ENCODE results near the gene HLA-DRB1. TPM values are rescaled to one million over a fixed set of nuclear protein-coding genes. Genes with fewer than 3 reads are reported as not detected.
"Not testable (repeated sequence)": the region's sequence is repeated elsewhere in the genome, so short reads cannot be mapped to it uniquely, and the experiment has no call there.

Gene HLA-DRB1
- total RNA-seq, 1 donor from 2014 or later, result 26.4 TPM

DNA sequence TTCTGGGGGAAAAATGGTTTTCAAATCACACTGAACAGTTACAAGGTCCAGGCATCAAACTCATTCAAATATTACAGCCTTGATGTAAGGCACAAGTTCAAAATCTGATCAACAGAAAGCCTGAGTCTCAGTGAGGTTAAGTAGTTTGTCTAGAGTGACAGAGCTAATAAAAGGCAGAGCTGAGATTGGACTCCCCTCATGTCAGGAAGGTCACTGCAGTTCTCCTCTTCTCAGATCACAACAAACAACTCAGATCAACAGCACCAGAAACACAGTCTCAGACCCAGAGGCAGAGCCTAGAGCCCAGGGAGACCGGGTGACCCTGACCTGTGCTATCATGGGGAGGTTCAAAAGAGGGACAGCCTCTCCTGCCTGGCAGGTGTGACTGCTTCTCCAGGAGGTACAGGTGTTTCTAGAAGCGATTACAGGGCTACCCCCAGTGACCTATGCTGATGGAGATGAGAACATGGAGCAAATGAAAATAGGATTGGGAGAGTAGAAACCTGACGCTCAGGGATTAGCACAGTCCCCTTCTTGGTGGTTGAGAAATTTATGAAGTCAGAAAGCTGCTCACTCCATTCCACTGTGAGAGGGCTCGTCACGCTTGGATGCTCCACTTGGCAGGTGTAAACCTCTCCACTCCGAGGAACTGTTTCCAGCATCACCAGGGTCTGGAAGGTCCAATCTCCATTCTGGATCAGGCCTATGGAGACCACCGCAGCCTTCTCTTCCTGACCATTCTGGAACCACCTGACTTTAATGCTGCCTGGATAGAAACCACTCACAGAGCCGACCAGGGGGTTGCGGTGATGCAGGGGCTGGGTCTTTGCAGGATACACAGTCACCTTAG, 35.3 kb downstream of the HLA-DRB1 start:
- H3K4me1 ChIP-seq, result no peaks in the 10 kb centered on the region
- intact Hi-C loops (cut with micrococcal nuclease), result no loop called here
- H3K4me3 ChIP-seq, result no peak overlapping the region
- TF ChIP-seq, protein P1, sequence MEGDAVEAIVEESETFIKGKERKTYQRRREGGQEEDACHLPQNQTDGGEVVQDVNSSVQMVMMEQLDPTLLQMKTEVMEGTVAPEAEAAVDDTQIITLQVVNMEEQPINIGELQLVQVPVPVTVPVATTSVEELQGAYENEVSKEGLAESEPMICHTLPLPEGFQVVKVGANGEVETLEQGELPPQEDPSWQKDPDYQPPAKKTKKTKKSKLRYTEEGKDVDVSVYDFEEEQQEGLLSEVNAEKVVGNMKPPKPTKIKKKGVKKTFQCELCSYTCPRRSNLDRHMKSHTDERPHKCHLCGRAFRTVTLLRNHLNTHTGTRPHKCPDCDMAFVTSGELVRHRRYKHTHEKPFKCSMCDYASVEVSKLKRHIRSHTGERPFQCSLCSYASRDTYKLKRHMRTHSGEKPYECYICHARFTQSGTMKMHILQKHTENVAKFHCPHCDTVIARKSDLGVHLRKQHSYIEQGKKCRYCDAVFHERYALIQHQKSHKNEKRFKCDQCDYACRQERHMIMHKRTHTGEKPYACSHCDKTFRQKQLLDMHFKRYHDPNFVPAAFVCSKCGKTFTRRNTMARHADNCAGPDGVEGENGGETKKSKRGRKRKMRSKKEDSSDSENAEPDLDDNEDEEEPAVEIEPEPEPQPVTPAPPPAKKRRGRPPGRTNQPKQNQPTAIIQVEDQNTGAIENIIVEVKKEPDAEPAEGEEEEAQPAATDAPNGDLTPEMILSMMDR (IDR thresholded peaks at IDR 0.05; ENCODE audit: borderline replicate concordance), result no peak
- H3K36me3 ChIP-seq, result no peaks in the 10 kb centered on the region
- H3K9me3 ChIP-seq (replicated peaks), result no peaks in the 10 kb centered on the region
- no peak for DNase-seq
- no peaks in the 10 kb centered on the region for H3K27me3 ChIP-seq (ENCODE audit: low read depth)
- H3K27ac ChIP-seq (replicated peaks), result no peak overlapping the region

DNA sequence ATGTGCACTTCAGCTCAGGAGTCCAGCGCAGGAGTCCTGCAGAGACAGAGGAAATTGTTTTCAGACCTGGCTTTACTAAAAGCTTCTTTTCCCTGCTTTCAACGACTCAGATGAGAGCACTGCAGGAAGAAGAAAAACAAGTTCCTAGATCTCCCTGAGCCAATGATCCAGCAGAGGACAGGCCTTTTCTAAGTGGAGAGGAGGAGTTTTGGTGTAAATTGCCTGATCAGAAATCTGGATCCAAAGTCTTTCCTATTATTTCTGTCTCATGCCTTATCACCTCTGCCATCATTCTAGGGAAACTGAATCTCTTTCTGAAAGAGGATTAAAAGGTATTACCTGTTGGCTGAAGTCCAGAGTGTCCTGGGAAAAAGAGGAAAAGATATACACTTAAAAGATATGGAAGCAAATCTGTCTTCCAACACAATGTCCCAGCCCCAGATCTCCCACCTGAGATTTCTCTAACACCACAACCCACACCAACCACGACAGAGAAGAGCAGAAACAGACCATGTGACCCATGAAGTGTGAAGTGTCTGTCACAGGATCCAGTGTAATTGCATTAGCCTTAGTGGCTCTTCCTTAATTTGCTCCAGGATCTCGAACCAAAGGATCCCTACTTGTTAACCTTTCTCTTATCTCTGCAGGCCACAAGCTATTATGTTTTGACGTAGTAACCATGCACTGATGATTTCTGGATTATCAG, 36.5 kb downstream of the HLA-DRB1 start:
- Histone ChIP-seq H3K27ac (replicated peaks) (no peak overlapping the region), H3K4me3 (no peak overlapping the region), H3K4me1 (no peaks in the 10 kb centered on the region), H3K9me3 (replicated peaks) (no peaks in the 10 kb centered on the region), H3K27me3 (ENCODE audit: low read depth) (no peaks in the 10 kb centered on the region), H3K36me3 (no peaks in the 10 kb centered on the region)
- TF ChIP-seq, protein P1 (IDR thresholded peaks at IDR 0.05; ENCODE audit: borderline replicate concordance), result no peak
- intact Hi-C loops (cut with micrococcal nuclease), result no loop called here
- DNase-seq, result no peak

DNA sequence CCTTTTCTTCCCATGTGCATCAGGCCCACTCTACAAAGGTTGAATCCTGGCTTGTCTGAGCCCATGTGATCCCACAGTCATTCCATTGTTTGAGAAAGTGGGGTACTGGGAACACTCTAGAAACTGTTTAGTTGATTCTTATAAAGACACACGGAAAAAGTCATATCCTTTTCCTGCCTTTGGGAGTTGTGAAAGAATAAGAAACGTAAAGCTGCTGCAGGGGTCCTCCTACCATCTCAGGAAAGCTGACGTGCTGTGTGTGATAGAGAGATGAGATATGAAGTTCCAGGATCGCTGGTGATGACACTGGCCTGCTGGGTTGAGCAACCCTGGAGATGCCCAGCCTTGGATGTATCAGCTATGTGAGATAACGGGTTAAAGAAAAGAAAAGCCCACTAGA, 38.2 kb downstream of the HLA-DRB1 start:
- H3K4me3 ChIP-seq, result no peak overlapping the region
- intact Hi-C loops (cut with micrococcal nuclease), result no loop called here
- DNase-seq, result no peak
- TF ChIP-seq, protein P1 (IDR thresholded peaks at IDR 0.05; ENCODE audit: borderline replicate concordance), result no peak
- no peaks in the 10 kb centered on the region for H3K27me3 ChIP-seq (ENCODE audit: low read depth)
- H3K27ac ChIP-seq (replicated peaks), result no peak overlapping the region
- no peaks in the 10 kb centered on the region for H3K9me3 ChIP-seq (replicated peaks)
- H3K36me3 ChIP-seq, result no peaks in the 10 kb centered on the region
- H3K4me1 ChIP-seq, result no peaks in the 10 kb centered on the region

DNA sequence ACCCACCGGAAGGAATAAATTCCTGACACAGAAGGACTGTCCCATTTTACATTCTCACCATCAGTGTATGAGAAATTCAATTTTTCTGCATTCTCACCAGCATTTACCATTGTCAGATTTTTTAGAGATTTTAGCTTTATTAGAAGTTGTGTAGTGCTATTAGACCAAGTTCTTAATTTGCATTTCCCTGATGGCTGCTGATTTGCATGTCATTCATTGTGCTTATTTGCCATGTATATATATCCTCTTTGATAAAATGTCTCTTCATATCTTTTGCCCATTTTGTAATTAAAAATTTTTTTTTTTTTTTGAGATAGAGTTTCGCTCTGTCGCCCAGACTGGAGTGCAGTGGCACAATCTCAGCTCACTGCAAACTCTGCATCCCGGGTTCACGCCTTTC, 49.8 kb downstream of the HLA-DRB1 start:
- Histone ChIP-seq H3K4me1 (no peaks in the 10 kb centered on the region), H3K27ac (replicated peaks) (no peak overlapping the region), H3K36me3 (no peaks in the 10 kb centered on the region), H3K4me3 (no peak overlapping the region), H3K27me3 (ENCODE audit: low read depth) (no peaks in the 10 kb centered on the region), H3K9me3 (replicated peaks) (no peaks in the 10 kb centered on the region)
- TF ChIP-seq, protein P1 (IDR thresholded peaks at IDR 0.05; ENCODE audit: borderline replicate concordance), result no peak
- DNase-seq, result no peak
- intact Hi-C loops (cut with micrococcal nuclease), result no loop called here

DNA sequence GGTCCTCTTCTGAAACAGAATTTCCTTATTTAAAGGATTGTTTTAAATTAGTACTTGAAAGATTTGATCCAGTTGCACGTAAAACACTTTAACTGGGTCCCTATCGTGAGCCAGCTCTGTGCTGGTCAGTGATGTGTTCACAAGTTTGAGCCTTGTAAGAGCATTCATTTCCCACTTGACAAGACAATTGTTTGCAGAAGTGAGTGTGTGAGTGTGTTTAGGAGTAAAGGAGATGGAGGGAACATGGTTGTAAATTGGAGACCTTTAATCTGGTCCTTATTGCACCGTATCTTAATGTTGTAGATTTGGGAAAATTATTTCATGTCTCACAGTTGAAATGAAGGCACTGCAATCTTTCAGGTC, 59.2 kb downstream of the HLA-DRB1 start:
- H3K4me3 ChIP-seq; H3K36me3 ChIP-seq; H3K9me3 ChIP-seq (replicated peaks); H3K27me3 ChIP-seq (ENCODE audit: low read depth); intact Hi-C loops (cut with micrococcal nuclease); DNase-seq; H3K4me1 ChIP-seq; H3K27ac ChIP-seq (replicated peaks): not testable (repeated sequence)
